Peyer's patch (tissue), 4 donors: ENCODE measurements around the gene IDE.

ENCODE experiments used
- CTCF ChIP-seq, 6 experiments: fragments of 450-650 bp in 4 of 6; fragments of 200-600 bp in 2 of 6; sonication (generic) in 1 of 6; IDR thresholded peaks; one replicate each; pipeline ENCODE4 v1.5.1; 2017 to 2019; ENCODE audit warnings: antibody characterized with exemption in 6 of 6, mild to moderate bottlenecking in 3 of 6, moderate library complexity in 1 of 6
- POLR2A ChIP-seq, 2 donors: fragments of 450-650 bp; IDR thresholded peaks; one replicate each; pipeline ENCODE4 v1.5.1; 2017; ENCODE audit warnings: antibody characterized with exemption in 2 of 2, mild to moderate bottlenecking in 2 of 2, moderate library complexity in 2 of 2

DNA sequence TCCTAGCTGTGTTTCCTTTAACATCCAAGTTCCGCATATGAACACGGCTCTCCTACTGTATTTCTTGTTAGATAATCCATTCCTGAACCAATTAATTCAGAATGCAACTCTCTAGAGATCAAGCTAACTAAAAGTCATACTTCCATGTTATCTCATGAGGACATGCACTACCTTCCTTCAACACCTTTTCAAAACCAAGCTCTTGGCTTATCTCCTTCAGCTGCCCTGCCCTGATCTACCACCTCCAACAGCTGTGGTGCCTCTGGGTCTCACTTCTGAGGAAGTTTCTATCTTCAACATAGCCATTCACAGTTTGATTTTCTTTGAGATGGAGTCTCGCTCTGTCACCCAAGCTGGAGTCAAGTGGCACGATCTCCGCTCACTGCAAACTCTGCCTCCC, 109.5 kb downstream of the IDE start:
- TF ChIP-seq POLR2A (IDR thresholded peaks at IDR 0.05) (no peak), CTCF (IDR thresholded peaks at IDR 0.05) (no peak)
